ENCODE results near the gene TMEM192.

The TMEM192 gene

GRCh38 chr4:165059386-165059785, 53.3 kb downstream of the TMEM192 start:
- no peak overlapping the region for H2BK12ac ChIP-seq (ENCODE audit: low read length)
- no peak overlapping the region for H3K4me2 ChIP-seq (ENCODE audit: low read length)
- H3K4me1 ChIP-seq (ENCODE audit: control insufficient read depth in 1 of 2, insufficient read depth in 2 of 2, low read length in 2 of 2), result no peaks in the 10 kb centered on the region
- no peak overlapping the region for H3K18ac ChIP-seq (ENCODE audit: low read length)
- no peak overlapping the region for H3K14ac ChIP-seq (ENCODE audit: low read length)
- H3K4me3 ChIP-seq (ENCODE audit: low read depth, low read length), result no peak overlapping the region
- H3K4ac ChIP-seq (ENCODE audit: low read depth, low read length), result no peak overlapping the region
- H3K79me2 ChIP-seq (ENCODE audit: control insufficient read depth, insufficient read depth, low read length, poor library complexity), result no peaks in the 10 kb centered on the region
- H4K8ac ChIP-seq (ENCODE audit: low read depth, low read length), result no peak overlapping the region
- no peak overlapping the region for H3K23ac ChIP-seq (ENCODE audit: low read length)
- H3K79me1 ChIP-seq (ENCODE audit: low read length), result no peaks in the 10 kb centered on the region
- no peak overlapping the region for H2BK5ac ChIP-seq (ENCODE audit: low read depth, low read length, poor library complexity)
- no peak overlapping the region for H2BK120ac ChIP-seq (ENCODE audit: insufficient read depth, low read length, poor library complexity)
- no peak overlapping the region for H3K27ac ChIP-seq (ENCODE audit: low read depth, low read length)
- H3K27me3 ChIP-seq (ENCODE audit: insufficient read depth, low read length), result no peaks in the 10 kb centered on the region
- H4K12ac ChIP-seq (ENCODE audit: low read depth, low read length), result no peak overlapping the region
- no peaks in the 10 kb centered on the region for H3K36me3 ChIP-seq (ENCODE audit: control insufficient read depth in 1 of 2, insufficient read depth in 2 of 2, low read length in 2 of 2)
- DNase-seq, result no peak
- no peak overlapping the region for H2AFZ ChIP-seq (ENCODE audit: insufficient read depth, low read length, poor library complexity)
- H3K9me3 ChIP-seq (ENCODE audit: insufficient read depth, low read depth, low read length), result no peaks in the 10 kb centered on the region
- no CpG with 5 or more reads among the region's 4 CpGs for WGBS (ENCODE audit: extremely low coverage, insufficient coverage, insufficient read length)
- H4K91ac ChIP-seq (ENCODE audit: low read depth, low read length), result no peak overlapping the region
- H3K9ac ChIP-seq (ENCODE audit: low read length), result no peak overlapping the region
- H2AK5ac ChIP-seq (ENCODE audit: low read length), result no peak overlapping the region

- Histone ChIP-seq H3K4me1 (ENCODE audit: control insufficient read depth in 1 of 2, insufficient read depth in 2 of 2, low read length in 2 of 2) (no peaks in the 10 kb centered on the region), H3K9me3 (ENCODE audit: insufficient read depth, low read depth, low read length) (no peaks in the 10 kb centered on the region), H3K14ac (ENCODE audit: low read length) (no peak overlapping the region), H4K12ac (ENCODE audit: low read depth, low read length) (no peak overlapping the region), H3K4ac (ENCODE audit: low read depth, low read length) (no peak overlapping the region), H4K91ac (ENCODE audit: low read depth, low read length) (no peak overlapping the region), H3K4me2 (ENCODE audit: low read length) (no peak overlapping the region), H2BK120ac (ENCODE audit: insufficient read depth, low read length, poor library complexity) (no peak overlapping the region), H4K8ac (ENCODE audit: low read depth, low read length) (no peak overlapping the region), H3K18ac (ENCODE audit: low read length) (no peak overlapping the region), H2BK12ac (ENCODE audit: low read length) (no peak overlapping the region), H3K27me3 (ENCODE audit: insufficient read depth, low read length) (no peaks in the 10 kb centered on the region), H3K4me3 (ENCODE audit: low read depth, low read length) (no peak overlapping the region), H2BK5ac (ENCODE audit: low read depth, low read length, poor library complexity) (no peak overlapping the region), H3K79me2 (ENCODE audit: control insufficient read depth, insufficient read depth, low read length, poor library complexity) (no peaks in the 10 kb centered on the region), H3K9ac (ENCODE audit: low read length) (no peak overlapping the region), H3K36me3 (ENCODE audit: control insufficient read depth in 1 of 2, insufficient read depth in 2 of 2, low read length in 2 of 2) (no peaks in the 10 kb centered on the region), H3K27ac (ENCODE audit: low read depth, low read length) (no peak overlapping the region), H2AK5ac (ENCODE audit: low read length) (no peak overlapping the region), H3K23ac (ENCODE audit: low read length) (no peak overlapping the region), H2AFZ (ENCODE audit: insufficient read depth, low read length, poor library complexity) (no peak overlapping the region), H3K79me1 (ENCODE audit: low read length) (no peaks in the 10 kb centered on the region)
- WGBS (ENCODE audit: extremely low coverage, insufficient coverage, insufficient read length), result no CpG with 5 or more reads among the region's 2 CpGs
- DNase-seq, result no peak
Observed at GRCh38 chr4:165058666-165059065, 54.0 kb downstream of the TMEM192 start.

- Histone ChIP-seq H2BK5ac (ENCODE audit: low read depth, low read length, poor library complexity) (no peak overlapping the region), H3K23ac (ENCODE audit: low read length) (no peak overlapping the region), H3K27me3 (ENCODE audit: insufficient read depth, low read length) (no peaks in the 10 kb centered on the region), H3K4me1 (ENCODE audit: control insufficient read depth in 1 of 2, insufficient read depth in 2 of 2, low read length in 2 of 2) (no peaks in the 10 kb centered on the region), H3K27ac (ENCODE audit: low read depth, low read length) (no peak overlapping the region), H3K4me3 (ENCODE audit: low read depth, low read length) (no peak overlapping the region), H2BK12ac (ENCODE audit: low read length) (no peak overlapping the region), H4K12ac (ENCODE audit: low read depth, low read length) (no peak overlapping the region), H3K14ac (ENCODE audit: low read length) (no peak overlapping the region), H2AFZ (ENCODE audit: insufficient read depth, low read length, poor library complexity) (no peak overlapping the region), H4K91ac (ENCODE audit: low read depth, low read length) (no peak overlapping the region), H4K8ac (ENCODE audit: low read depth, low read length) (no peak overlapping the region), H3K4ac (ENCODE audit: low read depth, low read length) (no peak overlapping the region), H3K79me2 (ENCODE audit: control insufficient read depth, insufficient read depth, low read length, poor library complexity) (no peaks in the 10 kb centered on the region), H2BK120ac (ENCODE audit: insufficient read depth, low read length, poor library complexity) (no peak overlapping the region), H3K79me1 (ENCODE audit: low read length) (no peaks in the 10 kb centered on the region), H3K4me2 (ENCODE audit: low read length) (no peak overlapping the region), H3K18ac (ENCODE audit: low read length) (no peak overlapping the region), H2AK5ac (ENCODE audit: low read length) (no peak overlapping the region), H3K36me3 (ENCODE audit: control insufficient read depth in 1 of 2, insufficient read depth in 2 of 2, low read length in 2 of 2) (no peaks in the 10 kb centered on the region), H3K9me3 (ENCODE audit: insufficient read depth, low read depth, low read length) (no peaks in the 10 kb centered on the region), H3K9ac (ENCODE audit: low read length) (no peak overlapping the region)
- DNase-seq, result peak; percentile 74 to 85
- WGBS (ENCODE audit: extremely low coverage, insufficient coverage, insufficient read length), result no CpG with 5 or more reads among the region's 9 CpGs
Observed at GRCh38 chr4:165055601-165056000, 57.1 kb downstream of the TMEM192 start.

GRCh38 chr4:165053645-165054044, 59.0 kb downstream of the TMEM192 start, which contains the start of gene TRIM75:
TSS of gene TRIM75 (plus strand) at chr4:165053866. CDS start at chr4:165059148, 5,282 bp downstream.
- no peaks in the 10 kb centered on the region for H3K27me3 ChIP-seq (ENCODE audit: insufficient read depth, low read length)
- H3K4me1 ChIP-seq (ENCODE audit: control insufficient read depth in 1 of 2, insufficient read depth in 2 of 2, low read length in 2 of 2), result no peaks in the 10 kb centered on the region
- no peak within 1 kb of the TSS for H3K4me3 ChIP-seq (ENCODE audit: low read depth, low read length)
- WGBS (ENCODE audit: extremely low coverage, insufficient coverage, insufficient read length), result no CpG with 5 or more reads among the region's 6 CpGs
- H3K18ac ChIP-seq (ENCODE audit: low read length), result no peak within 1 kb of the TSS
- no peak within 1 kb of the TSS for H3K27ac ChIP-seq (ENCODE audit: low read depth, low read length)
- no peak within 1 kb of the TSS for H2BK5ac ChIP-seq (ENCODE audit: low read depth, low read length, poor library complexity)
- no peak within 1 kb of the TSS for H2AK5ac ChIP-seq (ENCODE audit: low read length)
- H3K79me2 ChIP-seq (ENCODE audit: control insufficient read depth, insufficient read depth, low read length, poor library complexity), result no peaks in the 10 kb centered on the region
- no peak within 1 kb of the TSS for H4K12ac ChIP-seq (ENCODE audit: low read depth, low read length)
- no peak within 1 kb of the TSS for H3K4ac ChIP-seq (ENCODE audit: low read depth, low read length)
- no peak within 1 kb of the TSS for H4K8ac ChIP-seq (ENCODE audit: low read depth, low read length)
- H2BK120ac ChIP-seq (ENCODE audit: insufficient read depth, low read length, poor library complexity), result no peak within 1 kb of the TSS
- H3K9me3 ChIP-seq (ENCODE audit: insufficient read depth, low read depth, low read length), result no peaks in the 10 kb centered on the region
- H3K9ac ChIP-seq (ENCODE audit: low read length), result no peak within 1 kb of the TSS
- H2AFZ ChIP-seq (ENCODE audit: insufficient read depth, low read length, poor library complexity), result no peak within 1 kb of the TSS
- H3K23ac ChIP-seq (ENCODE audit: low read length), result no peak within 1 kb of the TSS
- no peak within 1 kb of the TSS for H4K91ac ChIP-seq (ENCODE audit: low read depth, low read length)
- no peak for DNase-seq
- H3K79me1 ChIP-seq (ENCODE audit: low read length), result no peaks in the 10 kb centered on the region
- H3K4me2 ChIP-seq (ENCODE audit: low read length), result no peak within 1 kb of the TSS
- H2BK12ac ChIP-seq (ENCODE audit: low read length), result no peak within 1 kb of the TSS
- H3K14ac ChIP-seq (ENCODE audit: low read length), result no peak within 1 kb of the TSS
- H3K36me3 ChIP-seq (ENCODE audit: control insufficient read depth in 1 of 2, insufficient read depth in 2 of 2, low read length in 2 of 2), result no peaks in the 10 kb centered on the region

Measured in trophoblast cell (in vitro differentiated cells and primary cell).